Activated CD8-positive, alpha-beta memory T cell treated with anti-CD3 and anti-CD28 coated beads, Interleukin-2, amount 50 U/mL, for 1 hour (primary cell): ENCODE data around the gene CTSL.

ENCODE experiments used
- DNase-seq: peaks from one replicate; pipeline ENCODE4 v3.0.0-alpha.2; 2020; ENCODE audit errors: extremely low read depth

CTSL gene

GRCh38 chr9:87701491-87701890 lies 24.4 kb upstream of the CTSL start:
- no peak for DNase-seq

GRCh38 chr9:87701931-87702421 lies 23.9 kb upstream of the CTSL start:
- DNase-seq: no peak

- DNase-seq: no peak
These were observed 23.0 kb upstream of the CTSL start for GRCh38 chr9:87702921-87703320.

- no peak for DNase-seq
These were observed 22.2 kb upstream of the CTSL start for GRCh38 chr9:87703636-87704276.

- no peak for DNase-seq
These were observed 21.6 kb upstream of the CTSL start for GRCh38 chr9:87704342-87704741.

GRCh38 chr9:87706066-87706739 lies 19.7 kb upstream of the CTSL start:
- no peak for DNase-seq

GRCh38 chr9:87707805-87708506 lies 18.0 kb upstream of the CTSL start:
- DNase-seq: no peak

GRCh38 chr9:87708546-87708945 lies 17.4 kb upstream of the CTSL start:
- DNase-seq: no peak

GRCh38 chr9:87708986-87709728 lies 16.8 kb upstream of the CTSL start:
- no peak for DNase-seq

- no peak for DNase-seq
These were observed 15.5 kb upstream of the CTSL start for GRCh38 chr9:87710443-87710842.

- DNase-seq: no peak
These were observed 13.8 kb upstream of the CTSL start for GRCh38 chr9:87711857-87712800.

GRCh38 chr9:87712801-87713277 lies 13.1 kb upstream of the CTSL start:
- no peak for DNase-seq

- no peak for DNase-seq
These were observed 12.5 kb upstream of the CTSL start for GRCh38 chr9:87713278-87713987.

GRCh38 chr9:87713988-87714330 lies 12.0 kb upstream of the CTSL start:
- no peak for DNase-seq

- no peak for DNase-seq
These were observed 11.1 kb upstream of the CTSL start for GRCh38 chr9:87714819-87715218.

GRCh38 chr9:87716141-87716540 lies 9.8 kb upstream of the CTSL start:
- DNase-seq: no peak

- no peak for DNase-seq
These were observed 8.5 kb upstream of the CTSL start for GRCh38 chr9:87717456-87717855.

GRCh38 chr9:87718231-87718630 lies 7.7 kb upstream of the CTSL start:
- DNase-seq: no peak

GRCh38 chr9:87718852-87719612 lies 6.9 kb upstream of the CTSL start:
- DNase-seq: no peak

GRCh38 chr9:87720173-87720572 lies 5.7 kb upstream of the CTSL start:
- DNase-seq: no peak
